HPDE6-E6E7 (cell line): ENCODE results near the gene NACC1.

ENCODE experiments used
- DNase-seq: peaks from one replicate; pipeline ENCODE4 v3.0.0; 2011; ENCODE audit warnings: missing footprints; ENCODE audit errors: extremely low spot score

NACC1 gene

GRCh38 chr19:13087795-13088537, 30.1 kb upstream of the NACC1 start:
- DNase-seq = no peak

GRCh38 chr19:13089139-13089856, 28.8 kb upstream of the NACC1 start:
- DNase-seq = no peak

- no peak for DNase-seq
These were observed 28.1 kb upstream of the NACC1 start for GRCh38 chr19:13089857-13090507.

GRCh38 chr19:13090511-13091231, 27.4 kb upstream of the NACC1 start:
- DNase-seq = no peak

GRCh38 chr19:13091400-13092157, 26.5 kb upstream of the NACC1 start:
- DNase-seq = no peak

GRCh38 chr19:13092158-13092543, 25.9 kb upstream of the NACC1 start:
- no peak for DNase-seq

- DNase-seq = no peak
These were observed 25.3 kb upstream of the NACC1 start for GRCh38 chr19:13092606-13093235.

GRCh38 chr19:13093407-13094105, 24.5 kb upstream of the NACC1 start:
- peak; percentile 68 for DNase-seq

- DNase-seq = no peak
These were observed 24.0 kb upstream of the NACC1 start for GRCh38 chr19:13094106-13094504.

GRCh38 chr19:13094771-13095392, 23.2 kb upstream of the NACC1 start:
- DNase-seq = no peak

GRCh38 chr19:13095393-13095784, 22.7 kb upstream of the NACC1 start:
- no peak for DNase-seq

GRCh38 chr19:13095934-13096927, 21.8 kb upstream of the NACC1 start:
- DNase-seq = no peak

- no peak for DNase-seq
These were observed 21.0 kb upstream of the NACC1 start for GRCh38 chr19:13097033-13097462.

GRCh38 chr19:13097463-13098258, 20.4 kb upstream of the NACC1 start:
- DNase-seq = no peak

- no peak for DNase-seq
These were observed 19.6 kb upstream of the NACC1 start for GRCh38 chr19:13098277-13099072.

GRCh38 chr19:13099073-13099999, 18.7 kb upstream of the NACC1 start:
- no peak for DNase-seq
